K562 (cell line): Measurements from ENCODE around the gene BDH1. TPM values are rescaled to one million over a fixed set of nuclear protein-coding genes. Genes with fewer than 3 reads are reported as not detected.

Source experiments
- ARHGAP35 ChIP-seq: fragments of 450-650 bp; IDR thresholded peaks from 2 replicates; pipeline ENCODE4 v1.6.1; 2018; ENCODE audit not compliant: partially characterized antibody
- BMI1 ChIP-seq: fragments of 150-350 bp; IDR thresholded peaks from 2 replicates; pipeline ENCODE4 v1.6.1; 2014; ENCODE audit warnings: low read length
- CHD1 ChIP-seq: fragments of 200-600 bp; sonication (generic); IDR thresholded peaks from one replicate; pipeline ENCODE4 v1.6.1; 2012; ENCODE audit warnings: mild to moderate bottlenecking, moderate library complexity, low read length, inconsistent platforms
- EWSR1 ChIP-seq: fragments of 450-650 bp; IDR thresholded peaks from 2 replicates; pipeline ENCODE4 v1.6.1; 2018; ENCODE audit warnings: borderline replicate concordance, mild to moderate bottlenecking, low read depth, moderate library complexity; ENCODE audit not compliant: partially characterized antibody
- GABPA ChIP-seq: fragments of 200-800 bp; sonication (Bioruptor generic); conservative IDR thresholded peaks from 2 replicates; pipeline ENCODE4 v1.6.1; 2016; ENCODE audit warnings: low read depth, missing genetic modification characterization, missing compliant biosample characterization
- GATA2 ChIP-seq: sonication (generic); formaldehyde crosslinking; IDR thresholded peaks from 2 replicates; pipeline ENCODE4 v1.4.0; 2020; ENCODE audit warnings: mild to moderate bottlenecking, missing genetic modification reagents
- HEY1 ChIP-seq: fragments of 250-450 bp; sonication (Bioruptor Pico); IDR thresholded peaks from 2 replicates; pipeline ENCODE4 v1.5.0; 2020; ENCODE audit warnings: mild to moderate bottlenecking, moderate library complexity, borderline replicate concordance
- ILF3 ChIP-seq: fragments of 450-650 bp; IDR thresholded peaks from 2 replicates; pipeline ENCODE4 v1.6.1; 2018; ENCODE audit warnings: antibody characterized with exemption, mild to moderate bottlenecking, moderate library complexity, borderline replicate concordance
- MBD2 ChIP-seq: sonication (generic); IDR thresholded peaks from 2 replicates; pipeline ENCODE4 v1.6.1; 2016; ENCODE audit warnings: low read depth, borderline replicate concordance
- NR3C1 ChIP-seq: sonication (generic); formaldehyde crosslinking; IDR thresholded peaks from 2 replicates; pipeline ENCODE4 v1.8.1; 2022; ENCODE audit warnings: missing genetic modification reagents
- OTX1 ChIP-seq: fragments of 450-650 bp; formaldehyde crosslinking; IDR thresholded peaks from 2 replicates; pipeline ENCODE4 v1.4.0; 2022; ENCODE audit warnings: mild to moderate bottlenecking
- RHOXF2B ChIP-seq: fragments of 250-450 bp; sonication (Bioruptor Pico); conservative IDR thresholded peaks from 2 replicates; pipeline ENCODE4 v1.5.1; 2021
- SMARCE1 ChIP-seq: fragments of 450-650 bp; IDR thresholded peaks from 2 replicates; pipeline ENCODE4 v1.7.1; 2016; ENCODE audit warnings: mild to moderate bottlenecking
- SRSF7 ChIP-seq: fragments of 200-400 bp; formaldehyde crosslinking; optimal IDR thresholded peaks from 2 replicates; pipeline ENCODE3; 2017; ENCODE audit warnings: mild to moderate bottlenecking, low read depth, low read length
- SRSF9 ChIP-seq: fragments of 200-400 bp; formaldehyde crosslinking; IDR thresholded peaks from 2 replicates; pipeline ENCODE4 v1.6.1; 2017; ENCODE audit warnings: low read depth, low read length, borderline replicate concordance
- YY1 ChIP-seq, 3 experiments: IDR thresholded peaks; 2 replicates each; pipeline ENCODE4 v1.6.1; 2011; ENCODE audit warnings: low read length in 2 of 3, mild to moderate bottlenecking in 2 of 3, moderate library complexity in 2 of 3, borderline replicate concordance in 1 of 3, control low read depth in 1 of 3, low read depth in 1 of 3; ENCODE audit not compliant: insufficient read depth in 3 of 3, insufficient replicate concordance in 2 of 3, control insufficient read depth in 1 of 3, insufficient read length in 1 of 3; ENCODE audit errors: extremely low read depth in 1 of 3
- ZC3H4 ChIP-seq: sonication (generic); formaldehyde crosslinking; IDR thresholded peaks from 2 replicates; pipeline ENCODE4 v1.9.0; 2021; ENCODE audit warnings: missing genetic modification reagents, borderline replicate concordance
- ZFPM2 ChIP-seq: fragments of 250-450 bp; sonication (Bioruptor Pico); IDR thresholded peaks from 2 replicates; pipeline ENCODE4 v1.5.1; 2022; ENCODE audit warnings: mild to moderate bottlenecking
- ZNF134 ChIP-seq: fragments of 250-450 bp; sonication (Bioruptor Pico); conservative IDR thresholded peaks from 2 replicates; pipeline ENCODE4 v1.4.0; 2020
- ZNF561 ChIP-seq: fragments of 450-650 bp; formaldehyde crosslinking; conservative IDR thresholded peaks from 2 replicates; pipeline ENCODE4 v1.4.0; 2020; ENCODE audit warnings: mild to moderate bottlenecking, moderate library complexity
- ZNF75A ChIP-seq: fragments of 450-650 bp; formaldehyde crosslinking; IDR thresholded peaks from 2 replicates; pipeline ENCODE4 v1.4.0; 2020; ENCODE audit warnings: mild to moderate bottlenecking
- polyA plus RNA-seq, 8 experiments: library from polyadenylated mRNA; depleted of rRNA in 4 of 8; stranded (reverse) in 5 of 8; unstranded in 3 of 8; fragments of >200 nt; fragmentation: Nextera tagmentation in 2 of 8; fragmentation: Illumina TruSeq in 1 of 8; extraction: Ambion mirVana in 2 of 8; extraction: Trizol in 1 of 8; gene quantifications; 2 replicates each; pipeline versions ENCODE4 v1.2.1 to v1.2.3, GENCODE V29; 2011 to 2014; ENCODE audit warnings: inconsistent platforms in 1 of 8, missing spikeins in 1 of 8
- total RNA-seq, 7 experiments: library from RNA; depleted of rRNA in 6 of 7; stranded (reverse); fragments of >200 nt in 6 of 7; fragmentation: Illumina TruSeq in 2 of 7; extraction: Trizol in 2 of 7; gene quantifications; 2 replicates each; pipeline versions ENCODE4 v1.2.1 to v1.2.3, GENCODE V29; 2011 to 2021; ENCODE audit warnings: low replicate concordance in 1 of 7
- TF ChIP-seq, protein P1 (sequence below): fragments of 450-650 bp; formaldehyde crosslinking; IDR thresholded peaks from 2 replicates; pipeline ENCODE4 v1.4.0; 2020; ENCODE audit warnings: mild to moderate bottlenecking, mixed read lengths
- TF ChIP-seq, protein P2 (sequence below), 2 experiments: IDR thresholded peaks; 2 replicates each; pipeline ENCODE4 v1.6.1; 2012; ENCODE audit warnings: improper control_type of control experiment in 2 of 2, low read depth in 2 of 2, low read length in 2 of 2, borderline replicate concordance in 1 of 2
- TF ChIP-seq, protein P3 (sequence below), 2 experiments: fragments of 450-650 bp; IDR thresholded peaks; 2 replicates each; pipeline ENCODE4 v1.6.1; 2016

BDH1 gene
- total and polyA plus RNA-seq, 9 of the 15 experiments (the other 6 are each of a cell fraction or from before 2014, with no cell fraction given), result 0.07 to 0.89 (median 0.12) TPM; not detected in 3

DNA sequence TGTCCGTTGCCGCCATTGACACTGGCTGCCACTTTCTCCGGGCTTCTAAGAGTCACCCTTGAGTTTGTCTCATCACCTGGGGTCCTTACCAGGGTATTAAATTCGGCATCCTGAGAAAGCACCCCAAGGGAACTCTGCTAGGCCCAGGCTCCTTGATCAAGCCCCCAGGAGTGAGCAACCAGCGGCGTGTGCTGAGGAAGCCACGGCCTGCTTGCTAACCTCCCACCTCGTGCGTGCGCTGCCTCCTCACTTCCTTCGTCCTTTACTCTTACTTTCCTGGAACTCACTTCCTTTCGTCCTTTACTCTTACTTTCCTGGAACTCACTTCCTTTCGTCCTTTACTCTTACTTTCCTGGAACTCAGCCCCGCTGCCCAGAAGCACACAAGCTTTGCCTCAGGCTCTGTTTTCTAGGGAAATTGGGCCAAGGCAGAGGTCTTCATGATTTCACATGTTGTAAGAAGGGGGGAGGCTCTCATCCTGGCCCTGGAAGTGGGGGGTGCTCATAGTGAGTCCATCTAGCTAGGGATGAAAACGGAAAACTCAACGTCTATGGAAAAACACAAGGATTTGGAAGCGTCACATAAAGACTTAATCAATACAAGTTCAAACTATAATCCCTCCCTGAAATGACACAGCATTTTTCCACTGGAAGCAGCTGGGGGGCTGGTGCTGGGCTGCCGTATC lies 36.7 kb upstream of the BDH1 start (continued):
- TF ChIP-seq SRSF9 (no peak), ZNF134 (CRISPR knock-in tag) (no peak; the same call in 1 of the 2 replicates), NR3C1 (CRISPR knock-in tag) (no peak), ZC3H4 (CRISPR knock-in tag) (no peak), ZNF75A (CRISPR knock-in tag) (no peak), GABPA (tag) (0 out of 2 replicates have a peak, but pooled peaks have one; percentile 35), YY1 (IDR thresholded peaks at IDR 0.05; ENCODE audit: borderline replicate concordance in 1 of 3, control insufficient read depth in 1 of 3, extremely low read depth in 1 of 3, insufficient read depth in 3 of 3, insufficient read length in 1 of 3, insufficient replicate concordance in 2 of 3, low read depth in 1 of 3, low read length in 2 of 3) (peak in 1 of 3 experiments; percentile 48), ARHGAP35 (no peak), GATA2 (CRISPR knock-in tag) (no peak), SRSF7 (no peak), ZNF561 (CRISPR knock-in tag) (no peak), BMI1 (no peak), SMARCE1 (peak; percentile 59; the same call in 1 of the 2 replicates), EWSR1 (no peak), MBD2 (peak; percentile 3; the same call in 1 of the 2 replicates), ILF3 (no peak), CHD1 (no peak), OTX1 (0 out of 2 replicates have a peak, but pooled peaks have one; percentile 12), RHOXF2B (CRISPR knock-in tag) (no peak), ZFPM2 (CRISPR knock-in tag) (no peak), HEY1 (CRISPR knock-in tag) (no peak)
- TF ChIP-seq, protein P1, sequence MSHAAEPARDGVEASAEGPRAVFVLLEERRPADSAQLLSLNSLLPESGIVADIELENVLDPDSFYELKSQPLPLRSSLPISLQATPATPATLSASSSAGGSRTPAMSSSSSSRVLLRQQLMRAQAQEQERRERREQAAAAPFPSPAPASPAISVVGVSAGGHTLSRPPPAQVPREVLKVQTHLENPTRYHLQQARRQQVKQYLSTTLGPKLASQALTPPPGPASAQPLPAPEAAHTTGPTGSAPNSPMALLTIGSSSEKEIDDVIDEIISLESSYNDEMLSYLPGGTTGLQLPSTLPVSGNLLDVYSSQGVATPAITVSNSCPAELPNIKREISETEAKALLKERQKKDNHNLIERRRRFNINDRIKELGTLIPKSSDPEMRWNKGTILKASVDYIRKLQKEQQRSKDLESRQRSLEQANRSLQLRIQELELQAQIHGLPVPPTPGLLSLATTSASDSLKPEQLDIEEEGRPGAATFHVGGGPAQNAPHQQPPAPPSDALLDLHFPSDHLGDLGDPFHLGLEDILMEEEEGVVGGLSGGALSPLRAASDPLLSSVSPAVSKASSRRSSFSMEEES (CRISPR knock-in tag), result no peak
- TF ChIP-seq, protein P2, sequence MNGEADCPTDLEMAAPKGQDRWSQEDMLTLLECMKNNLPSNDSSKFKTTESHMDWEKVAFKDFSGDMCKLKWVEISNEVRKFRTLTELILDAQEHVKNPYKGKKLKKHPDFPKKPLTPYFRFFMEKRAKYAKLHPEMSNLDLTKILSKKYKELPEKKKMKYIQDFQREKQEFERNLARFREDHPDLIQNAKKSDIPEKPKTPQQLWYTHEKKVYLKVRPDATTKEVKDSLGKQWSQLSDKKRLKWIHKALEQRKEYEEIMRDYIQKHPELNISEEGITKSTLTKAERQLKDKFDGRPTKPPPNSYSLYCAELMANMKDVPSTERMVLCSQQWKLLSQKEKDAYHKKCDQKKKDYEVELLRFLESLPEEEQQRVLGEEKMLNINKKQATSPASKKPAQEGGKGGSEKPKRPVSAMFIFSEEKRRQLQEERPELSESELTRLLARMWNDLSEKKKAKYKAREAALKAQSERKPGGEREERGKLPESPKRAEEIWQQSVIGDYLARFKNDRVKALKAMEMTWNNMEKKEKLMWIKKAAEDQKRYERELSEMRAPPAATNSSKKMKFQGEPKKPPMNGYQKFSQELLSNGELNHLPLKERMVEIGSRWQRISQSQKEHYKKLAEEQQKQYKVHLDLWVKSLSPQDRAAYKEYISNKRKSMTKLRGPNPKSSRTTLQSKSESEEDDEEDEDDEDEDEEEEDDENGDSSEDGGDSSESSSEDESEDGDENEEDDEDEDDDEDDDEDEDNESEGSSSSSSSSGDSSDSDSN (IDR thresholded peaks at IDR 0.05; ENCODE audit: borderline replicate concordance in 1 of 2, low read depth in 2 of 2, low read length in 2 of 2), result no peak
- TF ChIP-seq, protein P3, sequence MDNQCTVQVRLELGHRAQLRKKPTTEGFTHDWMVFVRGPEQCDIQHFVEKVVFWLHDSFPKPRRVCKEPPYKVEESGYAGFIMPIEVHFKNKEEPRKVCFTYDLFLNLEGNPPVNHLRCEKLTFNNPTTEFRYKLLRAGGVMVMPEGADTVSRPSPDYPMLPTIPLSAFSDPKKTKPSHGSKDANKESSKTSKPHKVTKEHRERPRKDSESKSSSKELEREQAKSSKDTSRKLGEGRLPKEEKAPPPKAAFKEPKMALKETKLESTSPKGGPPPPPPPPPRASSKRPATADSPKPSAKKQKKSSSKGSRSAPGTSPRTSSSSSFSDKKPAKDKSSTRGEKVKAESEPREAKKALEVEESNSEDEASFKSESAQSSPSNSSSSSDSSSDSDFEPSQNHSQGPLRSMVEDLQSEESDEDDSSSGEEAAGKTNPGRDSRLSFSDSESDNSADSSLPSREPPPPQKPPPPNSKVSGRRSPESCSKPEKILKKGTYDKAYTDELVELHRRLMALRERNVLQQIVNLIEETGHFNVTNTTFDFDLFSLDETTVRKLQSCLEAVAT (IDR thresholded peaks at IDR 0.05), result no peak
